Stimulated activated CD8-positive, alpha-beta memory T cell treated with anti-CD3 and anti-CD28 coated beads, Interleukin-2, amount 100 ng/mL, for 48 hours (primary cell): ENCODE measurements around the gene COMMD3.
"Not testable (repeated sequence)": the region's sequence is repeated elsewhere in the genome, so short reads cannot be mapped to it uniquely, and the experiment has no call there.

Source experiments
- DNase-seq, 2 donors: peaks; one replicate each; pipeline ENCODE4 v3.0.0-alpha.2; 2020; ENCODE audit warnings: low read depth in 2 of 2

The COMMD3 gene

DNA sequence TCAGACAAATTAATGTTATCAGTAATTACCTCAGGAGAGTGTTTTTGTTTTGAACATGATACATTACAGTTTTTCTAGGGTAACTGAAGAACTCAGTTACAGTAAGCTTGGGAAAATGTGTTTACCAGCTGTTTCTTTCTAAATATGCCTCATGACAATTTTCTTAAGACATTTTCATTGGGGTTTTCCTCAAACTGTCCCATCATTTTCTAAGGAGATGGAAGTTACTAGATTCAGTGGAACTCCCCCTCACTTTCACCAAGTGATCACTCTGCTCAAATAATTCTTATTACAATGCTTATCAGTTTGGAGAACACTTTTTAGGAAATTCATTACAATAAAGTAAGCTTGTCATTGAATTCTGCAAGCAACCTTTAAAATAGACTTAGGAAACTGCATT is 22.7 kb downstream of the COMMD3 start:
- DNase-seq, result no peak

DNA sequence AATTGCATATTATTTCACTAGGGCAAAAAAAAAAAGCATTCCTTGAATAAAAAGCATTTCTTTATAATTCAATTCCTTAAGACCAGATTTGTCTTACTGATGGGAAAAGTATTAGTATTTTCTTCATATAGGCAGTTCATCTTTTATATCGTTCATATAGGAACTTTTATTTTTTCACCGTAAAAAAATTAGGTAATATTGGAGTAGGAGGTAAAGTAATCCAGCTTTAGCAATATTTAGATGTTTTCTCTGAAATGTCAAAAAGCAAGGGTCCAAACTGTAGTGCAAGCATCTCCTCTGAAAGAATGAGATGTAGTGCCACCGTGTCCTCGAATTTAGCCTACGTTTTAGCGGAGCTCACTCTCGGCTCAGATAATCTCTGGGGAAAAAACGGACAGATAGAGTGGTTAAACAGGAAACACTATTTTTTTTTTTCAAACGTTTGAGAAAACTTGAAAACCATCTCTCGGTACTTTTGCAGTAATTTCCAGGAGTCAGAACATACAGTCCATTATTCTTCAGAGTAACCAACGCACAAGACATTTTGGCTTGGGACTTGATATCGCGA is 23.7 kb downstream of the COMMD3 start:
- DNase-seq, result no peak

DNA sequence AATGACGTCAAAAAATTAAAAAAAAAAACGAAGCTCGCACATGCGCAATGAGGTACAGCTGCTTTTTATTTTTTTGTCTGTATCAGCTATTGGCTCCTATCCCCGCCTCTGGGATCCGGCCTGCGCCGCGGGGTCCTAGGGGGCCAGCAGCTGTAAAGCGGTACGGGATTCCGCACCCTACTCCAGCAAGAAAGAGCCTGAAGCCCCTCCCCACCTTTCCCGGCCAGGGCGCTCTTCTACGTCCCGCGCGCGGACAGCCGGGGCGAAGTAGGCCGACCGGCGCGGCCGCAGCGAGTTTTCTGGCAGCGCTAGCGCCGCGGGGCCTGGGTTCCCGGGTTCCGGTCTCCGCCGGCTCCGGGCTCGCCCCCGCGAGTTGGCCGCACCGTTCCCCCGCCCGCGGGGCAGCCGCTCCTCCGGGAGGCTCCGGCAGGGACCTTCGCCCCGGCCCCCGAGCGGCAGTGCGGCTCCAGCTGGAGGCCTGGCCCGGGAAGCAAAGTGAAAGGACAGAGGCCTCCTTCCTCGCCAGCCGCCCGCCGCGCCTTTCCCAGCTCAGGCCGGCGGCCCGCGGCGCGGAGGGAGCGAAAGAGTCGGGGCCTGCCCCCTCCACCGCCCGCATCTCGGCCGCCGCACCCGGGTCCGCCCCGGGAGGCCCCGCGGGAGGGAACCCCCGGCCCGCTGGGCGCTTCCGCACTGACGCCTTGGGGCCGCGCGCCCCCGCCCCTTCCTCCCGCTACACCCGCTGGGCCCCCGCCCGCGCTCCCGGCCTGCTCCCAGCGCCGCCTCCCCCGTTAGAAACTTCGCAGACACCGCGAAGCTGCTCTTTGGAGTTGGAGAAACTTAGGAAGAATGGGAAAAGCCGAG is 24.4 kb downstream of the COMMD3 start:
- DNase-seq, result peak in 1 of 2 donors; percentile 38

DNA sequence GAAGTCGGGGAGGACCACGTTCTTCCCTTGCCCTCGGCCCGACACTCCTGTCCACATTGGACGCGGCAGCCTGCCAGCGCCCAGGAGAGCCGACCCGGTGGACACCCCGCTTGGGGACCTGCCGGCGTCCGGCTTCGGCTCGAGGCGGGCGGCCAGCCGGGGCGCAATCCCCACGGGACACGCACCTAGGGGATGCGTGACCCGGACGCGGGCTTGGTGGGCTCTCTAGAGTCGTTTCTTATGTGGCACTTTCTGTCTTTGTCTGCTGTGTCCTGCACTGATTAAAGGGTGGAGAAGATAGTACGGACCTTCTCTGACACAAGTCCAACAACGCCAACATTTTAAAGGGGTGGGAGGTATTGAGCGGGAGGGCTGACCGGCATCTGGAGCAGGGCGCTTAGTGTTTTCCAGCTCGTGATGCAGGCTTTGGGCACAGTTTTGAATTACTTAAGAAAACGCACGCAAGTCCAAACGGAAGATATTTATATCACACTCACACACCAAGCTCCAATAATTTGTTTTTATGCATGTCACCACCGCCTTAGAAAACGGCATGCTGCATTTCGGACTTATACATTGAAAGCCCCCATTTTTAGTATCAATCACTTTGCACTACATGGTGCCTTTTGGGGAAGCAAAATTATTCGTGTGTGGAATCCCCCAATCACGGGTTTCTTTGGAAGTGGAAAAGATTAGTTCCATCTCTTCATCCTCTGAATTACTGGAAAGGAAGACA is 25.2 kb downstream of the COMMD3 start:
- DNase-seq, result no peak

DNA sequence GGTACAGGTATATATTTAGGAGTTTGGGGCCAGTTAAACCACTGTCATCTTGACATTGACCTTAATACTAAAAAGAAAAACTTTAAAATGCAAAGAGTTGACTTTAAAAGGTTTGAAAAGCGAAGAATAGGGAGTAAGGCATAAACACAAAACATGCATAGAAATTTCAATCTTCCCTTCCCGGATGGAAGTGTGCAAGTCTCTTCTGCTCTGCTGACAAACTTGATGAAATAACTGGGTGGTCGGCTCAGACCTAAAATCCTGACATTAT is 25.7 kb downstream of the COMMD3 start:
- DNase-seq, result no peak

DNA sequence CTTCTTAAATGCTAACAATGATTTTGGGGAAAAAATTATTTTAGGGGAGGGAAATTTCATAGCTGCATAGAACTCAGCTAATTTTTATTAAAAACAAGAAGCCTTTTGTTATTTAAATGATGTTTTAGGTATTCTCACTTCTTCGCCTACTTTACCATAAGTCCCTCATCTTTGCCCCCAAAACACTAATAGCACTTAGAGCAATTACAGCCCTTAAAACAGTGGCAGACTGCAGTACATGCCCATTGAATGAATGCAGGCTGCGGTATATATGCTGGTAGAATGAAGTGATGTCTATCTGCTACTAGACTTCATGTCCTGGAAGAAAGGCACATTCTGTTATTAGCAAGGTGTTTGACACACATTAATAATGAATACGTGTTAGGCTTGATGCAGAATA is 26.2 kb downstream of the COMMD3 start:
- DNase-seq, result no peak

DNA sequence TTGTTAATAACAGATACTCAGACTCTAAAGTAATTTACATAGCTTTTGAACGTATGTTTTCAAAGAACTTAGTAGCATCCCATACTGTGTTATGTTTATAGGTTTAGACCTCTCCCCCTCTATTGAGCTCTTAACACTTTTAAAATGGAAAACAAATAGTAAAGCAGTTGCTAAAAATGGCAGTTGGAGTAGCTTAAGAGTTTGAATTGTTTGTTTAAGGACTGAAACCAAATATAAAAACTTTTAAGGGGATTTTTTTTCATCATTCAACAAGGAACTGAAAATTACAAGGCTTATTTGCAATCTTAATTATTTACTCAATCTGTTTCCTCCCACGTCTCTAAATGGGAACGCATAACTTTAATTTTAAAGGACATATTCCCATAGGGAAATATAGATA is 27.5 kb downstream of the COMMD3 start:
- no peak for DNase-seq

DNA sequence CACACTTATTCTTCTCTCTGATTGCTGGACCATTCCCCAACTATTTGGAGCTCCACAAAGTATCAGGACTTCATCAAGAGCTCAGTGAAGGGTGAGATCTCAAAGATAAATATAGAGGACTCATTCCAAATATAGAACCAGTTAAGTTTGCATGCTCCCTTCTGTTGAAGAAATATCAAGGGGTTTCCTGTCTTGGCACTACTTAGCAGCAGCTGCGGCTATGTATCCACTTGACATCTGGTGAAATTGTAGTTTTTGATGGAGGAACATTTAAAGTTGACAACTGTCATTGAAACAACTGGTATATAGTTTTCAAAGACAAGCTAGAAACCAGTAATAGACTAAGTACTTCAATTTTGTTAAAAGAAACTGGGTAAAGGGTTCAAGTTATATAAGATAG is 28.1 kb downstream of the COMMD3 start:
- DNase-seq, result no peak

DNA sequence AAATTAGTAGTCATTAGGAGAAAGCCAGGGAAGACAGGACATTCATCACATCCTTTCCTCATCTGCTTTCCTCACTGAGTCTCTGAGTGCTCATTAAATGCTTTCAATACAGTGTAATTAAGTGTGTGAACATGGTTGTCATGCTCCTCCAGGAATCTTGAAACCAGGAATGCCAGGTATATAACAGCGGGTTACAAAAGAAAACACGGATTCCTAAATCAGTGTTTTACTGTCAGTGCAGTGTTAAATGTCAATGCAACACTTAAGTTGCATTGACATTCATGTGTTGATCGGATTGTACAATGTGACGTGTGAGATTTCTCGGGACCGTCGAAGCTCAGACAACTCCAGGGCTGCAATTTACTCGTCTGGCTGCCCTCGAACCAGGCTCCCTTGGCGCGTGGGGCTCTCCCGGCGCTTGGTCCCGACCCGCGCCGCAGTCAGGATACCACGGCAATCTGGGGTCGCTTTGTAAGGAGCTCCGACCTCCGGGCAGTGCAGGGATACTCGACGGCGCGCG is 28.7 kb downstream of the COMMD3 start:
- no peak for DNase-seq

DNA sequence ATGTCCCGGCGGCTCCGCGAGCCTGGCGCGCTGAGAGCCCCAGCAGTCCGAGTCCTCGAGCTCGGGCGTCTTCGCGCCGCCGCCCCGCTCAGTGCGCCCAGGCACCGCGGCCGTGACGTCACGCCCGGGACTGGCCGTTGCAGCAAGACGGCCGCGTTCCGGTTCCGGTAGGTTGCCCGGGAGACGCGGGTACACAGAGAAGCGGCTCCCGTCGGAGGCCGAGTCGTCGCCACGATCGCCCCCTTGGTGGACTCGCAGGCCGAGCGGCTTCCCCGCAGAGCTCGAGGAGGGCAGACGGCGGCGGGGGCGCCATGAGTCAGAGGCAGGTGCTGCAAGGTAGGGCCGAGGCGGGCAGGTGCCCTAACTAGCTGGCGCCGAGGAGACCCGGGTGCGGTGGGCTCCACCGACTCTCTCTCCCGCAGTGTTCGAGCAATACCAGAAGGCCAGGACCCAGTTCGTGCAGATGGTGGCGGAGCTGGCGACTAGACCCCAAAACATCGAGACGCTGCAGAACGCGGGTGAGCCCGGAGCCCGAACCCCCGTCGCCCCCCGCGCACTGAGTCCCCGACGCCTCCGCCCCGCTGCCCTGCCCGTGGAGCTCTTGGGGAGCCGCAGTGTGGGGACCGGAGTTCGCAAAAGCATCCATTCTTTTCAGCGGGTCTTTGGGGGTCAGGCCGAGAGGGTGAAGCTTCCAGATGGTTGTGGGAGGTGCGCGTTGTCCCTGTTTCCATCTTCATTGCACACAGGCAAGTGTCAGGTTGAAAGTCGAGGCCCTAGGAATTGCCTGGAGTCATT is 29.3 kb downstream of the COMMD3 start, which contains the start of gene SPAG6:
TSS of gene SPAG6 (plus strand) at position 196 of the 795 bp plus-strand sequence. CDS start at position 312, 116 bp downstream.
- peak; percentile 42 to 49 for DNase-seq

DNA sequence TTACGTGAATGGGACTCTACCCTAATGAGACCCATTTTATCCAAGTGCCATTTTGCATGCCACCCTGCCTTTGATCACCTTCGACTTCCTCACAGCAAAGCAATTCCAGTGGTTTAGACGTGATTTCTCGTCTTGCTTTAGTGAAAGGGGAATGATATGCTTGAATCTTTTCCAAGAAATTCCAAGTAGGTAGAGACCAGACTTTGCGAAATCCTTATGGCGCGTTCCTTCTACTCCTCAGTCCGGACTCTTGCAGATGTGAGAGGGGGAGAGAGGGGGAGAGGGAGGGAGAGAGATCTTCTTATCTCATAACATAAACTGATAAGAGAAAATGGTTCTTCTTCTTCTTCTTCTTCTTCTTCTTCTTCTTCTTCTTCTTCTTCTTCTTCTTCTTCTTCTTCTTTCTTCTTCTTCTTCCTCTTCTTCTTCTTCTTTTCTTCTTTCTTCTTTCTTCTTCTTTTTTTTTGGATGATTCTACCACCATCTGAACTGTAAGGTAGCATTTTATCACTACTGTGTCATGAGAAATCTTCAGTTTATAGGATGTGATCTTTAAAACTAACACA is 30.0 kb downstream of the COMMD3 start:
- no peak for DNase-seq

DNA sequence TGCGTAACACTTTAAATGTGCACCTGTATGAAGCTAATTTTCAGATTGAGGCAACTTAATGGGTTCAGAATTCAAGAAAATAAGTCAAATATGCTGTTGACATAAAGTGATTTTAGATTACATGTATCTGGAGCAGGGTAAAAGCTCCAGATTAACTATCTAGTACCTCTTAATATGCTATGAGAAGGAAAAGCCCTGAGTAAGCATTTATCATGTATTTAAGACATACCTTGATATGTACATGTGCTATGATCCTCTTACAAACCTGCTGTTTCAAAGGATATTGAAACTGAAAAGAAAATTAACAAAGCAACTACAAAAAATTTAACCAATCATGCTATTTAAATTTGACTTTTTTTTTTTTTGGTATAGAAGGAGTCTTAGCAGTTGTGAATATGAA is 33.6 kb downstream of the COMMD3 start:
- DNase-seq, result no peak

DNA sequence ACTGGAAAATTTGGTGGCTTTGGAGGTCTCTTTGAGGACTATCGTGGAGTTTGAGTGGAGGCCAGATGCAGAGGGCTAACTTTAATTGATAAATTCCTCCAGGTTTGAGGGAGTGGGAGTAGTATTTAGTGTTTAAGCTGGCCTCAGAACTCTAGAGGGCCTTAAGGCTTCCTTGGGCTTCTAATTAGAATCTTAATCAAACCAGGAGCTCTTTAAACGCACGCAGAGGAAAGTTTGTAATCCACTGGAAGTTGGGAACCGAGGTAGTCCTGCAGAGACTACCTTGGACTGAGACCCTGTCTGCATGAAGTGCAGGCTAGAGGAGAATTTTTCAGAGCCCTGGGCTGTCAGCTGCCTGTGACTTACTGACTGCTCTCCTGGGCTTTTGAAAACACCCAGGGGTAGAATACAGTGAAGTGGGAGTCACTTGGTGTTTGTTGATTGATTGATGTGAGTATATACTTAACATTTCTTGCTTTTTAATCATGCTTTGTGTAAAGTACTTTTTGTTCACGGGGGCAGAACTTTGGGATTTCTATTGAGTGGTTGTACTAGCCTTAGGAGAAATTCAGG is 35.0 kb downstream of the COMMD3 start:
- DNase-seq, result no peak

DNA sequence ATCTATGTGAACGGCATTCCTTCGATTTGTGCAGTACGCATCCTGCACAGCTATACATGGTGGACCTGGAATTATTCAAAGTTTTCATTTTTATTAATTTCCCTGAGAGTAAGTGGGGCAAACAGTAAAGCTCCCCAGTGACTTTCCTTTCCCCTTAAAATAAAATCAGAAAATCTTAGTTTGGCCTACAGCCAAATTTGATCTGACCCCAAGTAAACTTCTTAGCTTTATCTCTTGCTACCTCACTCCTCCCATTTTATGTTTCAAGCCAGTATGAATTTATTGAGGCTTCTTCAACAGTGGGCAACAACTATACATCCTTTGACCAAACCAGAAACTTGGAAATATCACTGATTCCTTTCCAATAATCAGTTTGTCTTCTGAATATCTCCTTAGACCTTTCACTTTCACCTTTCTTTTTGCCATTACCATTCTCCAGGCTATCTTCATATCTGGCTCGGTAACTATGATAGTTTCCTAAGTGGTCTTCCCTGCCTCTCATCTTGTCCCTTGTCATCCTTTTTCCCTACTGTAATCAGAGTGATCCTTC is 40.2 kb downstream of the COMMD3 start:
- DNase-seq, result no peak

DNA sequence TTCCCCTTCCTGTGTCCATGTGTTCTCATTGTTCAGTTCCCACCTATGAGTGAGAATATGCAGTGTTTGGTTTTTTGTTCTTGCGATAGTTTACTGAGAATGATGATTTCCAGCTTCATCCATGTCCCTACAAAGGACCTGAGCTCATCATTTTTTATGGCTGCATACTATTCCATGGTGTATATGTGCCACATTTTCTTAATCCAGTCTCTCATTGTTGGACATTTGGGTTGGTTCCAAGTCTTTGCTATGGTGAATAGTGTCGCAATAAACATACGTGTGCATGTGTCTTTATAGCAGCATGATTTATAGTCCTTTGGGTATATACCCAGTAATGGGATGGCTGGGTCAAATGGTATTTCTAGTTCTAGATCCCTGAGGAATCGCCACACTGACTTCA is 41.6 kb downstream of the COMMD3 start:
- DNase-seq, result not testable (repeated sequence)

DNA sequence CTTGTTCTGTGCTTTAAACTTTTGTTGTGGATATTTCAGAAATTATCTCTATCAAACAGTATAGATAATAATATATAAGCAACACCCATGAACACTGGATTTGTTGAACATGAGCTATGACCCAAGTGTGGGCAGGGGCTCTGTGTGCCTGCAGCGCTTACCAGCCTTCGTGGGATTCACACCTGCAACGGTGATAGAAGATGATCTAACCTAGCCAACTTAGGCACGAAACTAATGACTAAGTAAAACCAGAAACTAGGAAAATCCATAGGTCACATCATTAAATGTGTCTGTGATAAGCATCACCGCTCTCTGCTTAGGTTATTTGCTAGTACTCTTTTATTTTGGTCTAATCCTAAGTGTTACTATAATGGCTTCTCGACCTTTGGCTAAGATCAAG is 47.1 kb downstream of the COMMD3 start:
- no peak for DNase-seq

DNA sequence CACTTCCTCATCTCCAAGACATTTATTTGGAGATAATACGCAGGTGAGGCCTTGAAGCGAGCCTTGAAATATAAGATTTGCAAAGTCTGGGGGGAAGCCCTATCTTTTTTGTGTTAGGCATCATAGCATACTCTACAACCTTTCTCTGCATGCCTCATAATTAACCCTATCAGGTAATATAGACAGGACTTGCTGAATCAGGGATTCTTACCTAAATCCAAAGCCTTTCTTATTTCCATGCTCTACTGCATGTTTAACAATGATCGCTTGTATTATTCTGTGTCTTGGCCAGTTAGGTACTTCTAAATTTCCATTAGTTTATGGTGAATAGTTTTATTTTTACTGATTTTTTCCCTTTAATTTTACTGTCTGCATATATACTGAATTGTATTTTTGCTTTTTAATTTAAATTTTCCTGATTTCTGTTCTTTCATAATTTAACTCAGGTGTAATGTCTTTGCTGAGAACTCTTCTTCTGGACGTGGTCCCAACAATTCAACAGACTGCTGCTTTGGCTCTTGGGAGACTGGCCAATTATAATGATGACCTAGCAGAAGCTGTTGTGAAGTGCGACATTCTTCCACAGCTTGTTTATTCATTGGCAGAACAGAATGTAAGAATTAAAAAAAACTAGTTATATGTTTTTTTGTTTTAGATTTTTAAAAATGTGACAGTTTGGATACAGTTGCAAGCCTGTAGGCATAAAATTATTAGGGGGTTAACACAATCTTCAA is 48.4 kb downstream of the COMMD3 start:
- DNase-seq, result no peak

DNA sequence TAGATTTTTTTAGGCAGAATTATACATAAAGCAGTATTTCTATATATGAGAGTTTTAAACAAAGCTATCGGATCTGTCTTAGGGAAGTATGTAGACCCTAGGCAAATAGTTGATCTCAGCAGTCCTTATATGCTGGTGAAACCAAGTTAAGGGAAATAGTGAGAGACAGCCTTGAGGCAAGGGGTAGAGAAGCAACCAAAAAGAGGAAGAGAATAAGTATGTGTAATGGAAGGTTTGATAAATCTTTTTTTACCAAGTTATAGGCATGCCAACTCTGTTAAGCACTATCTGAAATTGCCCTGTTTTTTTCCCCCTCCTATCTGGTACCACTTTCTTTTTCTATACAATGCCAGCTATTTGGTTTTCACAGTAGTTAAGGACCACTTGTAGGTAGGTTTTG is 49.0 kb downstream of the COMMD3 start:
- DNase-seq, result no peak

DNA sequence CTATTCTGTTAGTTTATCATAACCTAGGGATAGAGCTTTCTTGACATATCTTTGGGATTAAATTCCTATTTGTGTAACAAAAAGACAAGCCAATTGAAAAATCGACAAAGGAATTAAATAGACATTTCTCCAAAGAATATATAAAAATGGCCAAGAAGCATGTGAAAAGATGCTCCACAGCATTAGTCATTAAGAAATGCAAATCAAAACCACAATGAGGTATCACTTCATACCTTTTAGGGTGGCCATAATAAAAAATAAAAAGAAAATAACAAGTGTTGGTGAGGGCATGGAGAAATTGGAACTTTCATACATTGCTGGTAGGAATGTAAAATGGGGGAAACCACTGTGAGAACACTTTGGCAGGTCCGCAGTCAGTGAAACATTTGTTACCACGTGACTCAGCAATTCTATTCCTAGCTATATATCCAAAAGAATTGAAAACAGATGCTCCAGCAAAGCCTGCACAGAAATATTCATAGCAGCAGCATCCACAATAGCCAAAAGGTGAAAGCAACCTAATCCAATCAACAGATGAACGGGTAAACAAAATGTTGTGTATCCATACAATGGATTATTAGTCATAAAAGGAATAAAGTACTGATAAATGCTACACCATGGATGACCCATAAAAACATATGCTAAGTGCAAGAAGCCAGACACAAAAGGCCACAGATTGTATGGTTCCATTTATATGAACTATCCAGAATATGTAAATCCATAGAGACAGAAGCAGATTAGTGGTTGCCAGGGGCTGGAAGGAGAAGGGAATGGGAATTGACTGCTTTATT is 49.7 kb downstream of the COMMD3 start:
- DNase-seq, result no peak

DNA sequence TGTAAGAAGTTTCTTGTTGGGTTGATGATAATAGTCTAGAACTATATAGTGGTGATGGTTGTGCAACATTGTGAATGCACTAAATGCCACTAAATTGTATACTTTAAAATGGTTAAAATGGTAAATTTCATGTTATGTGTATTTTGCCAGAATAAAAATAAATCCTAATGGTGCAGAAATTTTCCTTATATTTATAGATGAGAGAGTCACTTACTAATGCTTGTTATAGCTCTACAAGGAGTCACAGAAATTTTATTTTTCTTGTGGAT is 50.2 kb downstream of the COMMD3 start:
- no peak for DNase-seq
